AG04450 (cell line): ENCODE data around the gene MPP2. TPM values are rescaled to one million over a fixed set of nuclear protein-coding genes. Genes with fewer than 3 reads are reported as not detected.
A peak's percentile ranks its signal among the peaks of the same experiment; 100 is the strongest.

Source experiments
- CTCF ChIA-PET: fragments of 300-600, 350-600 bp; formaldehyde crosslinking; extraction: SDS; loops from one replicate; lab custom pipeline; 2022; ENCODE audit warnings: antibody characterized with exemption, inconsistent platforms; lab: Charles Lee
- POLR2A ChIA-PET: fragments of 350-600 bp; formaldehyde crosslinking; extraction: SDS; loops from one replicate; lab custom pipeline; 2021; ENCODE audit warnings: antibody characterized with exemption, inconsistent platforms; lab: Yijun Ruan, JAX
- DNase-seq: peaks from one replicate; pipeline ENCODE4 v3.0.0-alpha.2; 2011; ENCODE audit warnings: low read depth, low spot score
- H3K27ac ChIP-seq: one replicate; pipeline ENCODE4 v1.5.1; 2012; ENCODE audit warnings: low read depth, low read length, control low read depth
- H3K27me3 ChIP-seq: one replicate; pipeline ENCODE4 v1.6.0; 2012; ENCODE audit warnings: low read length; ENCODE audit not compliant: control insufficient read depth, insufficient read depth
- H3K4me3 ChIP-seq: 2 replicates; pipeline ENCODE4 v1.5.1; 2011; ENCODE audit warnings: mild to moderate bottlenecking, low read depth, low read length, control low read depth
- H3K9me3 ChIP-seq: 2 replicates; pipeline ENCODE4 v1.5.1; 2012; ENCODE audit warnings: low read length; ENCODE audit not compliant: control insufficient read depth, insufficient read depth
- CTCF ChIP-seq: IDR thresholded peaks from 2 replicates; pipeline ENCODE4 v1.5.1; 2011; ENCODE audit warnings: low read depth, low read length, control low read depth, inconsistent platforms
- polyA plus RNA-seq: library from polyadenylated mRNA; depleted of rRNA; stranded (reverse); fragments of >200 nt; gene quantifications from 2 replicates; pipeline ENCODE4 v1.2.3, GENCODE V29; 2011

MPP2 gene
- polyA plus RNA-seq, 1 experiment = 2.4 TPM

- H3K9me3 ChIP-seq = no peaks in the 10 kb centered on the region; the same call in 1 of the 2 replicates
- H3K27me3 ChIP-seq = peaks cover 48% of the 10 kb centered on the region
- ChIA-PET CTCF (no interaction called here), POLR2A (no interaction called here)
- H3K4me3 ChIP-seq = no peak overlapping the region
- DNase-seq = no peak
- H3K27ac ChIP-seq = no peak overlapping the region
- no peak for TF ChIP-seq CTCF
Observed at GRCh38 chr17:43911904-43912303, 4.6 kb upstream of the MPP2 start.

- Histone ChIP-seq H3K9me3 (no peaks in the 10 kb centered on the region; the same call in 1 of the 2 replicates), H3K4me3 (no peak overlapping the region), H3K27ac (no peak overlapping the region), H3K27me3 (peaks cover 45% of the 10 kb centered on the region)
- TF ChIP-seq CTCF = no peak
- DNase-seq = no peak
- CTCF ChIA-PET = interaction anchor here (0.5 to 3.0 kb wide), 19 partner anchors 8 to 979 kb away, joined by 3 to 17 read pairs (median 4); no protein-coding TSS in a partner anchor
- POLR2A ChIA-PET = no interaction called here
Observed at GRCh38 chr17:43909537-43910231, 2.3 kb upstream of the MPP2 start.

DNA sequence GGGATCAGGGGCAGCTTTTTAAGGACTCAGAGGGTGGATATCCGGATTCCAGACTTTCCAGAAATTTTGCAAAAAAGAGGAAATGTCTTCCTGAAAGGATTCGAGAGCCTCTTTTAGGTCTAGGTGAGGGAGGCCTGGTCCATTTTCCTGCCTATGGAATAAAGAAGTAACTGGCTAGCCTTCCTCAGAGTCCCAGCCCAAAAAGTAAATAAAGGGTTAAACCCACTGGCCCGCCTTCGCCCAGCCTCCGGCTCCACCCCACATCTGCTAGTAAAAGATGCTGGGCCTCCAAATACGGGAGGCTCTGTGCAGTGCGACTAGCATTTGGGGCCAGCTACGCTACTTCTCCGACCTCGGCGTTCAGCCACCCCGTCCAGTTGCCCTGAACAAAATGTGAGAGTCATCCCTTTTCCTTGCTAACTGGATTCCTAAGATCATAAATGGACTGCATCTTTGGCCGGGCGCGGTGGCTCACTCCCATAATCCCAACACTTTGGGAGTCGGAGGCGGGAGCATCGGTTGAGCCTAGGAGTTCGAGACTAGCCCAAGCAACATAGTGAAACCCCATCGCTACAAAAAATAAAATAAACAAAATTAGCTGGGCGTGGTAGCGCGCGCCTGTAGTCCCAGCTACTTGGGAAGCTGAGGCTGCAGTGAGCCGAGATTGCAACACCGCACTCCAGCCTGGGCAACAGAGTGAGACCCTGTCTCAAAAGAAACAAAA is 824 bp upstream of the MPP2 start:
- DNase-seq = peak; percentile 18
- H3K27ac ChIP-seq = no peak overlapping the region
- ChIA-PET POLR2A (no interaction called here), CTCF (interaction anchor here (1.1 to 3.0 kb wide), 6 partner anchors 10 to 88 kb away, joined by 3 to 17 read pairs (median 8); no protein-coding TSS in a partner anchor)
- no peak overlapping the region; the same call in none of the 2 replicates for H3K4me3 ChIP-seq
- H3K9me3 ChIP-seq = no peaks in the 10 kb centered on the region; the same call in 1 of the 2 replicates
- TF ChIP-seq CTCF = no peak
- peaks cover 44% of the 10 kb centered on the region for H3K27me3 ChIP-seq

DNA sequence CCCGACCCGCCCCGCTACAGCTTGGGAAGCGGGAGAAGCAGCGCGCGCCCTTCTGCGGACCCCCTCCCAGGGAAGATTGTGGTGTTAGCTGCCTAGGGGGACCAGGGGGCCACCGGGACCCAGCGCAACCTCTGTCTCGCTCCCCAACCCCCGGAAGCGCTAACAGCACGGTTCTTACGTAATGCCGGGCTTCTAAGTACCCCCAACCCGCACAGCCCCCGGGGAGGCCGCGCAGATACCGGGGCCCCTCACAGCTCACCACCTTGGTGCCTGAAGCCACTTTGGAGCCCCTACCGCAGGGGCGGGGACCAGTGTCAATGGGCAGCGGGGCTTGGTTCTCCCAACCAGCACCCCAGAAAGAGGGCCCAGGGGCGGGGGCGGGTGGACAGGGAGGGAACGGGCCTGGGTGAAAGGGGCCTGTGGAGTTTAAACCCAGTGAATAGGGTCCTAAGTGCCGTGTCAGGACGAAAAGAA is 348 bp downstream of the MPP2 start:
- no peak for TF ChIP-seq CTCF
- ChIA-PET CTCF (interaction anchor here (0.6 to 1.6 kb wide), 3 partner anchors 21 to 134 kb away, joined by 3 to 4 read pairs (median 3); no protein-coding TSS in a partner anchor), POLR2A (no interaction called here)
- no peak overlapping the region for H3K27ac ChIP-seq
- DNase-seq = no peak
- no peaks in the 10 kb centered on the region; the same call in 1 of the 2 replicates for H3K9me3 ChIP-seq
- H3K27me3 ChIP-seq = peaks cover 38% of the 10 kb centered on the region
- peak overlapping the region; percentile 68 for H3K4me3 ChIP-seq
